Brain pericyte (primary cell): ENCODE data around the gene OAS3.
"Not testable (repeated sequence)": the region's sequence is repeated elsewhere in the genome, so short reads cannot be mapped to it uniquely, and the experiment has no call there.

ENCODE experiments used
- DNase-seq: peaks from one replicate; pipeline ENCODE4 v3.0.0-alpha.2; 2012; ENCODE audit warnings: low read depth, low spot score

The OAS3 gene

GRCh38 chr12:112980491-112981158 lies 42.4 kb downstream of the OAS3 start:
- DNase-seq: no peak

GRCh38 chr12:112985642-112986290 lies 47.5 kb downstream of the OAS3 start:
- DNase-seq: no peak

- no peak for DNase-seq
Measured at GRCh38 chr12:112986291-112986800, 48.1 kb downstream of the OAS3 start.

GRCh38 chr12:112987561-112987960 lies 49.3 kb downstream of the OAS3 start:
- DNase-seq: no peak

GRCh38 chr12:112988224-112988623 lies 50.0 kb downstream of the OAS3 start:
- DNase-seq: no peak

- DNase-seq: not testable (repeated sequence)
Measured at GRCh38 chr12:112988823-112989385, 50.6 kb downstream of the OAS3 start.

GRCh38 chr12:112989806-112990205 lies 51.5 kb downstream of the OAS3 start:
- no peak for DNase-seq

GRCh38 chr12:112992541-112993398 lies 54.5 kb downstream of the OAS3 start:
- no peak for DNase-seq

GRCh38 chr12:112995008-112995407 lies 56.7 kb downstream of the OAS3 start:
- no peak for DNase-seq

GRCh38 chr12:112996501-112996900 lies 58.2 kb downstream of the OAS3 start:
- no peak for DNase-seq

- DNase-seq: no peak
Measured at GRCh38 chr12:112997506-112997905, 59.2 kb downstream of the OAS3 start.

- DNase-seq: no peak
Measured at GRCh38 chr12:112998987-112999767, 60.9 kb downstream of the OAS3 start.

GRCh38 chr12:113000433-113000832 lies 62.2 kb downstream of the OAS3 start:
- no peak for DNase-seq

GRCh38 chr12:113002155-113002554 lies 63.9 kb downstream of the OAS3 start:
- no peak for DNase-seq

GRCh38 chr12:113002676-113003075 lies 64.4 kb downstream of the OAS3 start:
- DNase-seq: no peak

GRCh38 chr12:113003636-113004035 lies 65.4 kb downstream of the OAS3 start:
- no peak for DNase-seq

- no peak for DNase-seq
Measured at GRCh38 chr12:113005762-113006161, 67.5 kb downstream of the OAS3 start.

GRCh38 chr12:113006206-113006605 lies 67.9 kb downstream of the OAS3 start:
- DNase-seq: no peak

GRCh38 chr12:113006641-113007040 lies 68.4 kb downstream of the OAS3 start:
- DNase-seq: no peak

GRCh38 chr12:113007166-113007565 lies 68.9 kb downstream of the OAS3 start:
- peak; percentile 27 for DNase-seq

GRCh38 chr12:113010701-113011100 lies 72.4 kb downstream of the OAS3 start:
- no peak for DNase-seq
